Gastroesophageal sphincter (tissue), 4 donors: ENCODE measurements around the gene PIGU. TPM values are rescaled to one million over a fixed set of nuclear protein-coding genes. Genes with fewer than 3 reads are reported as not detected.
A peak's percentile ranks its signal among the peaks of the same experiment; 100 is the strongest.

Source experiments
- ATAC-seq: fragments of 150-250 bp; one replicate; pipeline ENCODE4 v1.9.1; 2016; ENCODE audit warnings: mild to moderate bottlenecking, moderate library complexity
- H3K27ac ChIP-seq, 4 donors: fragments of 200-600 bp; sonication (generic) in 3 of 4; 1 replicate in 3 of 4; 2 replicates in 1 of 4; pipeline ENCODE4 v1.5.1; 2016 to 2019
- H3K27me3 ChIP-seq: fragments of 200-600 bp; sonication (generic); one replicate; pipeline ENCODE4 v1.5.1; 2019
- H3K36me3 ChIP-seq, 2 donors: fragments of 200-600 bp; sonication (generic); one replicate each; pipeline ENCODE4 v1.5.1; 2019; ENCODE audit warnings: control low read depth in 1 of 2
- H3K4me1 ChIP-seq, 3 donors: fragments of 200-600 bp; sonication (generic); 1 replicate in 2 of 3; 2 replicates in 1 of 3; pipeline ENCODE4 v1.5.1; 2016 to 2019; ENCODE audit warnings: control low read depth in 2 of 3
- H3K4me3 ChIP-seq, 2 donors: fragments of 200-600 bp; sonication (generic); one replicate each; pipeline ENCODE4 v1.5.1; 2019; ENCODE audit warnings: mild to moderate bottlenecking in 1 of 2, moderate library complexity in 1 of 2
- H3K9me3 ChIP-seq, 3 donors: fragments of 200-600 bp; sonication (generic); one replicate each; pipeline ENCODE4 v1.5.1; 2017 to 2019; ENCODE audit warnings: control low read depth in 2 of 3
- EP300 ChIP-seq: sonication (generic); formaldehyde crosslinking; IDR thresholded peaks from one replicate; pipeline ENCODE4 v1.6.1; 2017; ENCODE audit warnings: antibody characterized with exemption, mild to moderate bottlenecking
- POLR2A ChIP-seq, 2 donors: fragments of 450-650 bp; IDR thresholded peaks; one replicate each; pipeline ENCODE4 v1.6.1; 2017; ENCODE audit warnings: antibody characterized with exemption in 2 of 2, mild to moderate bottlenecking in 2 of 2, moderate library complexity in 1 of 2
- POLR2AphosphoS5 ChIP-seq: sonication (generic); formaldehyde crosslinking; IDR thresholded peaks from one replicate; pipeline ENCODE4 v1.6.1; 2017; ENCODE audit warnings: antibody characterized with exemption
- WGBS, 2 donors: methylation state at CpG; one replicate each; pipeline ENCODE4 v1.1.5; 2018; ENCODE audit warnings: low coverage in 1 of 2; 5-methylcytosine and 5-hydroxymethylcytosine counted together
- total RNA-seq, 4 donors: library from RNA; depleted of rRNA; stranded (reverse); fragments of >200 nt; gene quantifications; one replicate each; pipeline ENCODE4 v1.1.0, GENCODE V29; 2016
- TF ChIP-seq, protein P1 (sequence below), 4 experiments: fragments of 200-600 bp in 2 of 4; fragments of 450-650 bp in 2 of 4; sonication (generic) in 1 of 4; IDR thresholded peaks; one replicate each; pipeline ENCODE4 v1.5.1; 2017 to 2019; ENCODE audit warnings: antibody characterized with exemption in 4 of 4, mild to moderate bottlenecking in 2 of 4, moderate library complexity in 2 of 4

Gene PIGU
- total RNA-seq, 4 donors from 2014 or later, result 5.4 to 11.8 (median 10.8) TPM

- no peaks in the 10 kb centered on the region for H3K27me3 ChIP-seq
- ATAC-seq, result no peak
- no peak overlapping the region for H3K4me3 ChIP-seq
- 80 to 91% methylated on average over 1 of the region's 1 CpG for WGBS, 2 donors
- H3K27ac ChIP-seq, result peak overlapping the region in 1 of 4 donors; percentile 31
- H3K36me3 ChIP-seq, result peaks cover 0 to 30% of the 10 kb centered on the region in 2 donors
- H3K4me1 ChIP-seq, result peaks cover 0 to 16% (median 0%) of the 10 kb centered on the region in 3 donors
- H3K9me3 ChIP-seq, result no peaks in the 10 kb centered on the region
- TF ChIP-seq EP300, result no peak
- TF ChIP-seq, protein P1, sequence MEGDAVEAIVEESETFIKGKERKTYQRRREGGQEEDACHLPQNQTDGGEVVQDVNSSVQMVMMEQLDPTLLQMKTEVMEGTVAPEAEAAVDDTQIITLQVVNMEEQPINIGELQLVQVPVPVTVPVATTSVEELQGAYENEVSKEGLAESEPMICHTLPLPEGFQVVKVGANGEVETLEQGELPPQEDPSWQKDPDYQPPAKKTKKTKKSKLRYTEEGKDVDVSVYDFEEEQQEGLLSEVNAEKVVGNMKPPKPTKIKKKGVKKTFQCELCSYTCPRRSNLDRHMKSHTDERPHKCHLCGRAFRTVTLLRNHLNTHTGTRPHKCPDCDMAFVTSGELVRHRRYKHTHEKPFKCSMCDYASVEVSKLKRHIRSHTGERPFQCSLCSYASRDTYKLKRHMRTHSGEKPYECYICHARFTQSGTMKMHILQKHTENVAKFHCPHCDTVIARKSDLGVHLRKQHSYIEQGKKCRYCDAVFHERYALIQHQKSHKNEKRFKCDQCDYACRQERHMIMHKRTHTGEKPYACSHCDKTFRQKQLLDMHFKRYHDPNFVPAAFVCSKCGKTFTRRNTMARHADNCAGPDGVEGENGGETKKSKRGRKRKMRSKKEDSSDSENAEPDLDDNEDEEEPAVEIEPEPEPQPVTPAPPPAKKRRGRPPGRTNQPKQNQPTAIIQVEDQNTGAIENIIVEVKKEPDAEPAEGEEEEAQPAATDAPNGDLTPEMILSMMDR (IDR thresholded peaks at IDR 0.05), result no peak
- TF ChIP-seq POLR2AphosphoS5, result no peak
- TF ChIP-seq POLR2A (IDR thresholded peaks at IDR 0.05), result no peak
Observed at GRCh38 chr20:34629904-34630303, 47.0 kb downstream of the PIGU start.

DNA sequence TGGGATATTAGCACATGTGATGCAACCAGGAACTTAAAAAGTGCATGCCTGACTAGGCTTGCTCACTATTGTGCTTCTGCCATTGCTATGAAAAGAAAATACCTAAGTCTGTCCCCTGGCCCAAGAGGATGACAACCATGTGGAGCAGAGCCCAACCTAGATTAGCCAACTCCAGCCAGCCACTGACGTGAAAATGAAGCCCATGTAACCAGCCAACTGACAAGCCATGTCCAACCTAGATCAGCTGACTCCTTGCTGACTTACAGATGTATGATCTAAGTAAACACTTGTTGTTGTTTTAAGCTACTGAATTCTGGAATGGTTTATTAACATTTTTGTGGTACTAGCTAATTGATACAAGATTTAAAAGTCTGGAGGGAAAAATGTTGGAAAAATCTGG, 47.5 kb downstream of the PIGU start:
- H3K4me1 ChIP-seq, result peaks cover 0 to 16% (median 0%) of the 10 kb centered on the region in 3 donors
- 33% methylated on average over 1 of the region's 1 CpG; no CpG with 5 or more reads in 1 of the 2 donors for WGBS, 2 donors
- no peak overlapping the region for H3K4me3 ChIP-seq
- peak; percentile 46 for ATAC-seq
- no peaks in the 10 kb centered on the region for H3K9me3 ChIP-seq
- H3K27me3 ChIP-seq, result no peaks in the 10 kb centered on the region
- TF ChIP-seq, protein P1 (IDR thresholded peaks at IDR 0.05), result no peak
- TF ChIP-seq EP300 (no peak), POLR2AphosphoS5 (no peak), POLR2A (IDR thresholded peaks at IDR 0.05) (no peak)
- peak overlapping the region in 1 of 4 donors; percentile 31 for H3K27ac ChIP-seq
- peaks cover 0 to 29% of the 10 kb centered on the region in 2 donors for H3K36me3 ChIP-seq

DNA sequence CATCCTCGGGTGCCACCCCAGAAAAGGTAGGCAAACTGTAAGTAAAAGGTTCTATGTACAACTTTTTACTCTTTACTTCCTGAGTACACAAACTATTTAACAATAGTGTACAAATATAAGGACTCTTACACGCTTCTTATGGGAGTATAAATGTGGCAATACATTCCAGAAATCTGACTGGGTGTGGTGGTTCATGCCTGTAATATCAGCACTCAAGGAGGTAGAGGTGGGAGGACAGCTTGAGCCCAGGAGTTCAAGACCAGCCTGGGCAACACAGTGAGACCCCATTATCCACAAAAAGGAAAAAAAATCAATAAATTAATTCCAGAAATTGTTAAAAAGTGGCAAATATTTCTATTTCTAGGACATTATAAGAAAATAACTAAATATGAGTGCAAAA, 48.9 kb downstream of the PIGU start:
- WGBS, 2 donors, result 57 to 75% methylated on average over 2 of the region's 2 CpGs
- H3K36me3 ChIP-seq, result peaks cover 0 to 23% of the 10 kb centered on the region in 2 donors
- ATAC-seq, result no peak
- H3K4me1 ChIP-seq, result peaks cover 0 to 16% (median 0%) of the 10 kb centered on the region in 3 donors
- H3K9me3 ChIP-seq, result no peaks in the 10 kb centered on the region
- TF ChIP-seq POLR2AphosphoS5 (no peak), POLR2A (IDR thresholded peaks at IDR 0.05) (no peak), EP300 (no peak)
- TF ChIP-seq, protein P1 (IDR thresholded peaks at IDR 0.05), result no peak
- no peak overlapping the region for H3K4me3 ChIP-seq
- no peaks in the 10 kb centered on the region for H3K27me3 ChIP-seq
- peak overlapping the region in 2 of 4 donors; percentile 9 to 26 for H3K27ac ChIP-seq

GRCh38 chr20:34627458-34627857, 49.4 kb downstream of the PIGU start:
- Histone ChIP-seq H3K36me3 (peaks cover 0 to 23% of the 10 kb centered on the region in 2 donors), H3K9me3 (no peaks in the 10 kb centered on the region), H3K4me1 (peaks cover 0 to 16% (median 0%) of the 10 kb centered on the region in 3 donors), H3K4me3 (no peak overlapping the region), H3K27ac (peak overlapping the region in 2 of 4 donors; percentile 9 to 26), H3K27me3 (no peaks in the 10 kb centered on the region)
- no peak for ATAC-seq
- TF ChIP-seq POLR2A (IDR thresholded peaks at IDR 0.05) (no peak), EP300 (no peak), POLR2AphosphoS5 (no peak)
- TF ChIP-seq, protein P1 (IDR thresholded peaks at IDR 0.05), result no peak
- 28 to 49% methylated on average over 5 of the region's 5 CpGs for WGBS, 2 donors

- no peak for ATAC-seq
- TF ChIP-seq POLR2AphosphoS5 (no peak), EP300 (no peak), POLR2A (IDR thresholded peaks at IDR 0.05) (no peak)
- TF ChIP-seq, protein P1 (IDR thresholded peaks at IDR 0.05), result no peak
- Histone ChIP-seq H3K4me3 (no peak overlapping the region), H3K36me3 (peaks cover 0 to 25% of the 10 kb centered on the region in 2 donors), H3K27ac (no peak overlapping the region), H3K27me3 (no peaks in the 10 kb centered on the region), H3K4me1 (peaks cover 0 to 16% (median 0%) of the 10 kb centered on the region in 3 donors), H3K9me3 (no peaks in the 10 kb centered on the region)
- WGBS, 2 donors, result 70 to 81% methylated on average over 2 of the region's 2 CpGs
Observed at GRCh38 chr20:34626992-34627391, 49.9 kb downstream of the PIGU start.
